ENCODE measurements around the gene RPL19. TPM values are rescaled to one million over a fixed set of nuclear protein-coding genes. Genes with fewer than 3 reads are reported as not detected.
"Not testable (repeated sequence)": the region's sequence is repeated elsewhere in the genome, so short reads cannot be mapped to it uniquely, and the experiment has no call there.

RPL19 gene
- total RNA-seq, 2 experiments from 2014 or later = 2,967 to 3,022 TPM

GRCh38 chr17:39230361-39230760, 30.3 kb downstream of the RPL19 start:
- ChIA-PET CTCF (interaction anchor here (1.0 to 13.6 kb wide), 5 partner anchors 9 to 76 kb away, joined by 3 to 205 read pairs (median 4); no protein-coding TSS in a partner anchor), POLR2A (no interaction called here)

- ChIA-PET POLR2A (interaction anchor here (1.1 to 1.3 kb wide), 2 partner anchors 13 to 25 kb away, joined by 3 to 4 read pairs; no protein-coding TSS in a partner anchor), CTCF (interaction anchor here (0.7 to 13.6 kb wide), 8 partner anchors 10 to 233 kb away, joined by 3 to 205 read pairs (median 4); partner anchors contain the start of gene RPL19)
Observed at GRCh38 chr17:39231091-39231561, 31.0 kb downstream of the RPL19 start.

DNA sequence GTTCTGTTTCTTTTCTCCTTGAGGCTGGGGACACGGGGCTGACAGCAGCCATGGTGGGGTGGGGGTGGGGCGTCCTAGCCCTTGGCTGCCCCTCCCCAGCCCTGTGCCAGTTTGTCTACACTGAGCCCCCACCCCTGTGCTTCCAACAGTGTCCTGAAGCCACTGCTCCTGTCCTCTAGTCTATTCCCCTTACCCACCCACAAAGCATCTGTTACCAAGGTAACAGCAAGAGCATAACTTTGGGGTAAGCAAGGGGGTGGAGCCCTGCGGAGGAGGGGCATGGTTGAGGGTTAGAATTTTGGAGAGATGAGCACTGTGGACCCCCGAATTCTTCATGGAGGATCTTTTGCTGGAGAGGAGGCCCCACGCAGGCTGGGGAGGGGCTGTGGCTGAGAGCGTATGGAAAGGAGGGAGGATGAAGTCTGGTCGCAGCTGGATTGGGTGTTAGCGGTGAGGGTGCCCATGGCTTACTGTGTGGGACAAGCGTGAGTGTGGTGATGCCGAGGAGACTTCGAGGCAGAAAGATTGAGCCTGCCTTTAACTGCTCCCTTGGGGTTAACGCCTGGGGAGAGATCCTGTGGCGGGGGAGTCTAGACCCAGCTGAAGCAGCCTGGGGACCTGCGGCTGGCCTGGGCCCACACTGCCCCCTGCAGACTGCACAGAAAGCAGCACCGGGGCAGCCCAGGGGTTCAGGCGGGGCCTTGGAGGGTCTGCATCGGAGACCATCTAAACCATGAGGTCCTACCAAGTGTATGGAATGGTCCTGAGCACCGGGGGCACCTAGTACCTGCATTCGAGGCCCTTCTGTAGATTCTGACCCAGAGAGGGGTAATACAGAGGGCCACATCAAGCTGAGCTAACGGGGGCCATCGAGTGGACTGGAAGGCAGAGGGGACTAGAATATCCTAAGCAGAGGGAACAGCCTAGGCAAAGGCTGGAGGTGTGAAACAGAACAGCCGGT, 31.8 kb downstream of the RPL19 start:
- CTCF ChIA-PET = interaction anchor here (0.7 to 13.6 kb wide), 15 partner anchors 10 to 249 kb away, joined by 3 to 205 read pairs (median 4); partner anchors contain the start of gene RPL19
- POLR2A ChIA-PET = interaction anchor here (0.6 to 1.3 kb wide), 3 partner anchors 12 to 360 kb away, joined by 3 to 4 read pairs (median 3); no protein-coding TSS in a partner anchor

DNA sequence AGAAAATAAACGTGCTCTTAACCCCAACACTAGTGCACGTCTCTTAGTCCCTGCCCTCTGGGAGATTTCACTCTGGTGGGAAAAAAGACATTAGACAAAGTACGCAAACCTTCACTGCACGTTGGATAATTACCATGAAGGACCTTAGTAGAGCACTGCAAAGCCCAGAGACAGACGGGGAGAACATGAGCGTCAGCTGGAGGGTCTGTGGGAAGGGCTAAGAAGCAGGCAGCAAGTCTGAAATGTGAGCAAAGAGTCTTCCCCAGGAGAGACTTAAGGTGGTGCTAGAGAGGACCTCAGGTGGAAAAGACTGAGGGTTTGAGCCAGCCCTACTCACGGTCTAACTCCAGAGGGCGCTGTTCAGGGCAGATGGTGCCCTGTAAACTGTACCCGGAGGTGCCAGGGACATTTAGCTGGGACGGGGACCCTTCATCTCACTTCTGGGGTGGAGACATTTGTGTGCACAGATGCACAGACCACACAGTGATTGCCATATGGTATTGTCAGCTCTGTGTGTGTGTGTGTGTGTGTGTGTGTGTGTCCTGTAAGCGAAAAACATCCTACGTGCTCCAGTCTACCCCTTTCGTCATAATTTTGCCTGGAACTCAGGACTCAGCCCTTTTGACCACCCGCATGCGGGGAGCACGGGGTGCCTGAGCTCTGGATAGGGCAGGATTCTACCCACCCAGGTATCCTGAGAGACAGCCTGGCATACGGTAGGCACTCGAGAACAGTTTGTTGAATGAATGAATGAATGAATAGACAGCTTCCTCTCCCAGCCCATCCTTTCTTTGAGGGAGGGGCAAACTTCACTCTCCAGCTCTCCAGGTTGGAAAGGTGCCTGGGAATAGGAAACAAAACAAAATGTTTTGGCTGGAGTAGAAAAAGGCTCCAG, 35.7 kb downstream of the RPL19 start:
- ChIA-PET POLR2A (interaction anchor here (1.0 kb wide), 1 partner anchor 30 kb away, joined by 3 read pairs; no protein-coding TSS in a partner anchor), CTCF (interaction anchor here (0.6 to 13.6 kb wide), 17 partner anchors 9 to 380 kb away, joined by 3 to 205 read pairs (median 4); partner anchors contain the start of gene STAC2)

DNA sequence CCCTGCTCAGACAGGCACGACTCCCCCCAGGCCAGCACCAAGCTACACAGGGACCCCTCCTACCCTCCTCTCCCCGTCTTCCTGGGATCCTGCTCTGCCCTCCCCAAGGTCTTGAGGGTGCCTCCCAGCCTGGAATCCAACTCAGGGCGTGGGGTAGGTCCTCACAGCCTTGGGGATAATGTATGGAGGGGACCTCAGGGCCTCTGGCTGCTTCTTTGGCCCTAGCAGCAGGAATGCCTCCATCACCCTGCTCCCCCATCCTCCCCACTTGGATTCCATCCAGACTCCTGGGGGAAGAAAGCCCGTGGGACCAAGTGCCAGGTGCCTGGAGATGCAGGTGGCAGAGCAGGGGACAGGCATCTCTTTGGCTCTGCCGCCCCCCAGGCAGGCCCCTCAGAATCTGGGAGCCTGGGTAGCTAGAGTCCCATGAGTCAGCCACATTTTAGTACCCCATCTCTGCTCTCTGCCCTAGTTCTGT, 36.4 kb downstream of the RPL19 start:
- ChIA-PET POLR2A (no interaction called here), CTCF (interaction anchor here (0.6 to 13.6 kb wide), 14 partner anchors 9 to 379 kb away, joined by 3 to 205 read pairs (median 4); partner anchors contain the start of gene RPL19)

DNA sequence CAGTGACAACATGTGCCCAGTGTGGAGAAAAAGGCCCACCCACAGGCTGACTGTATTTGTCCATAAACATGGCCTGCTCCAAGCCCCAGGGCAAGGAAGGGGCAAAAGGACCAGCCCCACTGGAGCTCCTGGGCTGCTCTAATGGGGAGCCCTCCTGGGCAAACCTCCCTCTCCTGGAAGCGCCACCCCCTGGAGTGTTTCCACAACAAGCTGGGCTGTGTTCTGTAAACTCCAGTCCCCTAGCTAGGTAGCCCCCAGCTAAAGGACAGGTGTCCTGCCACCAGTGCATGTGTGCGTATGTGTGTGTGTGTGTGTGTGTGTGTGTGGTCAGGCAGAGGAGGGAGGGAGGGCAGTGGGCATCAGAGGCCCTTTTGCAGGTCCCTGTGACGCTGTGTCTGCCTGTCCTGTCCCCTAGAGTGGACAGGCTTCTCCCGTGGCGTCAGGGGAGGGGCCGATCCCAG, 36.9 kb downstream of the RPL19 start:
- ChIA-PET CTCF (interaction anchor here (1.1 to 13.6 kb wide), 8 partner anchors 8 to 86 kb away, joined by 3 to 205 read pairs (median 5); partner anchors contain the start of gene RPL19), POLR2A (interaction anchor here (0.6 kb wide), 1 partner anchor 84 kb away, joined by 4 read pairs; no protein-coding TSS in a partner anchor)

- CTCF ChIA-PET = interaction anchor here (1.0 to 13.6 kb wide), 5 partner anchors 10 to 84 kb away, joined by 3 to 205 read pairs (median 4); partner anchors contain the start of gene RPL19
- POLR2A ChIA-PET = interaction anchor here (0.6 kb wide), 2 partner anchors 85 to 344 kb away, joined by 3 to 4 read pairs; no protein-coding TSS in a partner anchor
Observed at GRCh38 chr17:39237586-39237985, 37.5 kb downstream of the RPL19 start.

DNA sequence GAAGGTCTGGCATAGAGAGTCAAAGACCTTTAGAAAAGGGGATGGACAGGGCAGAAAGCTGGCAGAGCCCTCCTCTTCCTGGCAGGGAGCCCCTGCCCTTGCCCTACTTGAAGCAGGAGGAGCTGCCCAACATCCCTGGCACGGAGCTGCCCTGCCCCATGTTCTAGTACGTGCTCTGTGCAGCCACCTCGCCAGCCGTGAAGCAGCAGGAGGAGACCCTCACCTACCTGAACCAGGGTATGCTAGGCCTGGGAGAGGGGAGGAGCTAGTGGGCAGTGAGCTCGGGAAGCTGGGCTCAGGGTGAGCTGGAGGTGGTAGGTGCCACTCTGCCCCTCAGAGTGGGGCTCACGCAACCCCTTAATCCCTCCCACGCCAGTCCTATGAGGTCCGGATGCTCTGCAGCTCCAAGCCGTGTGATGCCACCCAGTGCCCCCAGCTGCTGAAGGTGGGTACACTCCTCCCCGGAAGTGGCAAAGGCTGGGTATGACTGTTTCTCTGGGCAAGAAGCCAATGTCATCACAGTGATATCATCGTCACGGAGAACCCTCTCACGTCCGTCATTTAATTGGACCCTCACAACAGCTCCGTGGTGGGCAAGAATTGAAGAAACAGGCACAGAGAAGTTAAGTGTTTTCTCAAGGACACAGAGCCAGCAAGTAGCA, 38.4 kb downstream of the RPL19 start:
- POLR2A ChIA-PET = interaction anchor here (0.6 to 1.1 kb wide), 3 partner anchors 11 to 340 kb away, joined by 3 to 6 read pairs (median 3); partner anchors contain the start of gene RPL19
- CTCF ChIA-PET = interaction anchor here (0.9 to 13.6 kb wide), 7 partner anchors 10 to 85 kb away, joined by 3 to 205 read pairs (median 4); partner anchors contain the start of genes RPL19 and STAC2

GRCh38 chr17:39239640-39240314, 39.7 kb downstream of the RPL19 start:
- ChIA-PET POLR2A (no interaction called here), CTCF (interaction anchor here (0.6 to 13.6 kb wide), 5 partner anchors 9 to 257 kb away, joined by 3 to 205 read pairs (median 4); no protein-coding TSS in a partner anchor)

DNA sequence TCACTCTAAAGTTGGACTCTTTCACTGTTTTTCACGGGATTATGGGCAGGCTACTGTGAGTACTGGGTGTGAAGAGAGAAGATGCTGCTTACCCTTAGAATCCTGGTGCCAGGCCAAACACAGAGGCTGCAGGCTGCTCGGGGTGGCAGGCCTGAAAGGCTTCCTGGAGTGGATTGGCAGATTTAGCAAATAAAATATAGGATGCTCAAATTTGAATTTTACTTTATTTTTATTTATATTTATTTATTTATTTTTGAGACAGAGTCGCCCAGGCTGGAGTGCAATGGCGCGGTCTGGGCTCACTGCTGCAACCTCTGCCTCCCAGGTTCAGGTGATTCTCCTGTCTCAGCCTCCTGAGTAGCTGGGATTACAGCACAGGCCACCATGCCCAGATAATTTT, 40.5 kb downstream of the RPL19 start:
- POLR2A ChIA-PET = no interaction called here
- CTCF ChIA-PET = interaction anchor here (2.9 to 13.6 kb wide), 2 partner anchors 9 to 34 kb away, joined by 14 to 205 read pairs; no protein-coding TSS in a partner anchor

- POLR2A ChIA-PET = no interaction called here
- CTCF ChIA-PET = interaction anchor here (0.7 to 13.6 kb wide), 4 partner anchors 10 to 131 kb away, joined by 4 to 205 read pairs (median 9); no protein-coding TSS in a partner anchor
Observed at GRCh38 chr17:39243155-39243554, 43.1 kb downstream of the RPL19 start.

DNA sequence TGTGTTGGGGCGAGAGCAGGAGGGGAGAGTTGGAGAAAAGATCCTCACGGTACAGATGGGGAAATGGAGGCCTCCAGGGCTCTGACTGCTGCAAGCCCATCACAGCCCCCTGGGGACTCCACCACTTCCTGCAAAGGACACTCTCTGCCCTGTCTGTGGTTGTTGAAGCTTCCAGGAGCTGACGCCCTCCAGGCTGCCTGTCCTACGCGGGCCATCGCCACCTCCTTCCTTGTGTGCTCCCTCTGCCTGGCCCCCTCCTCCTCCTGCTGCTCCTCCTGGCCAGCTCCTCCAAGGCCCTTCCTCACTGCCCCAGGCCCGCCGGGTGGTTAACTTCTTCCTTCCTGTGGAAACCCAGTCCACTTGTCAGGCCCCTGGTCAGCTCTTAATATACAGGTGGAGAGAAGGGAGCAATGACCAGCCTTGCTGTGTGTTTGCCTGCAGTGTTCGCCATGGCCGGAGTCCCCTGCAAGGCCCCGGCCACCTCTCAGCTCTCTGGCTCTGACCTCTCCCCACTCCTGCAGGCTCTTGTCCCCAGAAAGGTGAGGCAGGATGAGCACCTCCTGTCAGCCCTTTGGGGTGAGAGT, 44.0 kb downstream of the RPL19 start:
- CTCF ChIA-PET = interaction anchor here (0.6 to 3.7 kb wide), 25 partner anchors 8 to 978 kb away, joined by 3 to 65 read pairs (median 4); partner anchors contain the start of gene RPL19

GRCh38 chr17:39244600-39245570, 44.8 kb downstream of the RPL19 start:
- CTCF ChIA-PET = interaction anchor here (0.6 to 3.7 kb wide), 27 partner anchors 9 to 979 kb away, joined by 3 to 65 read pairs (median 4); partner anchors contain the start of gene RPL19
- POLR2A ChIA-PET = interaction anchor here (0.5 to 1.2 kb wide), 6 partner anchors 38 to 376 kb away, joined by 3 to 6 read pairs (median 3); no protein-coding TSS in a partner anchor

More for the DNA sequence above, 44.0 kb downstream of the RPL19 start:
- POLR2A ChIA-PET = interaction anchor here (0.5 to 1.2 kb wide), 5 partner anchors 13 to 360 kb away, joined by 3 to 6 read pairs (median 3); no protein-coding TSS in a partner anchor

- ChIA-PET POLR2A (interaction anchor here (0.9 kb wide), 1 partner anchor 39 kb away, joined by 3 read pairs; no protein-coding TSS in a partner anchor), CTCF (interaction anchor here (0.5 to 3.7 kb wide), 5 partner anchors 10 to 262 kb away, joined by 3 to 65 read pairs (median 3); no protein-coding TSS in a partner anchor)
Observed at GRCh38 chr17:39246274-39246673, 46.2 kb downstream of the RPL19 start.

- POLR2A ChIA-PET = not testable (repeated sequence)
- CTCF ChIA-PET = interaction anchor here (0.6 to 2.8 kb wide), 3 partner anchors 11 to 144 kb away, joined by 3 to 9 read pairs (median 4); no protein-coding TSS in a partner anchor
Observed at GRCh38 chr17:39250076-39250475, 50.0 kb downstream of the RPL19 start.
